Lower lobe of right lung (tissue), 2 donors: ENCODE data around the gene GGT5. TPM values are rescaled to one million over a fixed set of nuclear protein-coding genes. Genes with fewer than 3 reads are reported as not detected.

ENCODE experiments used
- ATAC-seq, 2 donors: fragments of 200-7000 bp; cut with Tn5 transposase; one replicate each; pipeline ENCODE4 v1.9.1; 2020 to 2022; ENCODE audit warnings: mild to moderate bottlenecking in 2 of 2, moderate library complexity in 2 of 2
- DNase-seq: peaks from one replicate; pipeline ENCODE4 v3.0.0-alpha.2; 2020
- H3K27ac ChIP-seq: fragments of 200-600 bp; one replicate; pipeline ENCODE4 v1.8.0; 2022
- H3K27me3 ChIP-seq: fragments of 200-600 bp; one replicate; pipeline ENCODE4 v1.8.0; 2022; ENCODE audit warnings: low read depth
- H3K36me3 ChIP-seq: fragments of 200-600 bp; one replicate; pipeline ENCODE4 v1.8.0; 2022; ENCODE audit warnings: mild to moderate bottlenecking
- H3K4me1 ChIP-seq: fragments of 200-600 bp; one replicate; pipeline ENCODE4 v1.8.0; 2022
- H3K4me3 ChIP-seq: fragments of 200-600 bp; one replicate; pipeline ENCODE4 v1.8.0; 2022; ENCODE audit warnings: mild to moderate bottlenecking
- H3K9me3 ChIP-seq: fragments of 200-600 bp; one replicate; pipeline ENCODE4 v1.8.0; 2022
- intact Hi-C: fragments of 100-400 bp; cut with DNase I; formaldehyde crosslinking; loops from one replicate; pipeline ENCODE4 v1.11.0; 2022
- total RNA-seq: library from RNA; stranded (reverse); fragmentation: NEBNext Ultra II Directional; extraction: Animal tissue kit (Norgen Biotek cat#: 25700); gene quantifications from one replicate; pipeline ENCODE4 v1.2.1, GENCODE V29; 2021
- TF ChIP-seq, protein P1 (sequence below): fragments of 200-600 bp; IDR thresholded peaks from one replicate; pipeline ENCODE4 v1.8.0; 2022; ENCODE audit warnings: antibody characterized with exemption, mild to moderate bottlenecking
- donor health status: DM: no; HTN: yes; CAD: no; lungs with severe emphysema.

The GGT5 gene
- total RNA-seq, 1 donor from 2014 or later, result 29.4 TPM

DNA sequence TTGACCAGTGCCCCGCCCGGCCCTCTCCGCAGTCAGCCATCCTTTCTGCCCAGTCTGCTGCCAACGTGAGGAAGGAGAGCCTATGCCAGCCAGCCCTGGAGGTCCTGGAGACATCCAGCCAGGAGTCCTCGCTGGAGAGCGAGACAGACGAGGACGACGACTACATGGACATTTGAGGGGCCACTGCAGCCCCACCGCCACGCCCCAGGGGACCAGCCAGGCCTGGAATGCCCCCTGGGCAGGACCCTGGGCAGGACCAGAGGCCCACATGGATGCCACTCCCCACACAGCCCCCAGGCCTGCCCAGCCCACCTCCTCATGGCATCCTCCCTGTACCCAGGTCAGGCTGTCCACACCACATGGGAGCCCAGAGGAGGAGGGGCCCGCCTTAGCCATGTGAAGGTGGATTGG is 66.9 kb downstream of the GGT5 start:
- intact Hi-C loops, result no loop called here

DNA sequence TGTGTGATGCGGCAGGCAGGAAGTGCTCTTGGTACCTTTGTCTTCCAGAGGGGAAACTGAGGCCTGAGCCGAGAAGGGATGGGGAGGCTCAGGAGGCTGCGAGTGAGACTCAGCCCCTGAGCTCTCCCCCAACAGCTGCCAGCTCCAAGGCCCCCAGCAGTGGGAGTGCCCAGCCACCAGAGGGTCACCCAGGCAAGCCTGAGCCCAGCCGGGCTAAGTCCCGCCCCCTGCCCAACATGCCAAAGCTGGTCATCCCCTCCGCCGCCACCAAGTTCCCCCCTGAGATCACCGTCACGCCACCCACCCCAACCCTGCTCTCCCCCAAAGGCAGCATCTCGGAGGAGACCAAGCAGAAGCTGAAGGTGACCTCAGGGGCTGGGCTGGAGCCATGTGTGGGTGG is 67.4 kb downstream of the GGT5 start:
- H3K27ac ChIP-seq, result no peak overlapping the region
- TF ChIP-seq, protein P1, sequence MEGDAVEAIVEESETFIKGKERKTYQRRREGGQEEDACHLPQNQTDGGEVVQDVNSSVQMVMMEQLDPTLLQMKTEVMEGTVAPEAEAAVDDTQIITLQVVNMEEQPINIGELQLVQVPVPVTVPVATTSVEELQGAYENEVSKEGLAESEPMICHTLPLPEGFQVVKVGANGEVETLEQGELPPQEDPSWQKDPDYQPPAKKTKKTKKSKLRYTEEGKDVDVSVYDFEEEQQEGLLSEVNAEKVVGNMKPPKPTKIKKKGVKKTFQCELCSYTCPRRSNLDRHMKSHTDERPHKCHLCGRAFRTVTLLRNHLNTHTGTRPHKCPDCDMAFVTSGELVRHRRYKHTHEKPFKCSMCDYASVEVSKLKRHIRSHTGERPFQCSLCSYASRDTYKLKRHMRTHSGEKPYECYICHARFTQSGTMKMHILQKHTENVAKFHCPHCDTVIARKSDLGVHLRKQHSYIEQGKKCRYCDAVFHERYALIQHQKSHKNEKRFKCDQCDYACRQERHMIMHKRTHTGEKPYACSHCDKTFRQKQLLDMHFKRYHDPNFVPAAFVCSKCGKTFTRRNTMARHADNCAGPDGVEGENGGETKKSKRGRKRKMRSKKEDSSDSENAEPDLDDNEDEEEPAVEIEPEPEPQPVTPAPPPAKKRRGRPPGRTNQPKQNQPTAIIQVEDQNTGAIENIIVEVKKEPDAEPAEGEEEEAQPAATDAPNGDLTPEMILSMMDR, result no peak
- ATAC-seq (no peak), DNase-seq (no peak)
- H3K9me3 ChIP-seq, result no peaks in the 10 kb centered on the region
- H3K4me1 ChIP-seq, result peaks cover 16% of the 10 kb centered on the region
- intact Hi-C loops, result no loop called here
- no peak overlapping the region for H3K4me3 ChIP-seq
- peaks cover 59% of the 10 kb centered on the region for H3K36me3 ChIP-seq
- H3K27me3 ChIP-seq, result no peaks in the 10 kb centered on the region

More for the DNA sequence above, 66.9 kb downstream of the GGT5 start:
- DNase-seq (no peak), ATAC-seq (no peak)
- TF ChIP-seq, protein P1, result no peak
- peaks cover 16% of the 10 kb centered on the region for H3K4me1 ChIP-seq
- H3K27me3 ChIP-seq, result no peaks in the 10 kb centered on the region
- peaks cover 53% of the 10 kb centered on the region for H3K36me3 ChIP-seq
- H3K9me3 ChIP-seq, result no peaks in the 10 kb centered on the region
- no peak overlapping the region for H3K27ac ChIP-seq
- H3K4me3 ChIP-seq, result no peak overlapping the region

DNA sequence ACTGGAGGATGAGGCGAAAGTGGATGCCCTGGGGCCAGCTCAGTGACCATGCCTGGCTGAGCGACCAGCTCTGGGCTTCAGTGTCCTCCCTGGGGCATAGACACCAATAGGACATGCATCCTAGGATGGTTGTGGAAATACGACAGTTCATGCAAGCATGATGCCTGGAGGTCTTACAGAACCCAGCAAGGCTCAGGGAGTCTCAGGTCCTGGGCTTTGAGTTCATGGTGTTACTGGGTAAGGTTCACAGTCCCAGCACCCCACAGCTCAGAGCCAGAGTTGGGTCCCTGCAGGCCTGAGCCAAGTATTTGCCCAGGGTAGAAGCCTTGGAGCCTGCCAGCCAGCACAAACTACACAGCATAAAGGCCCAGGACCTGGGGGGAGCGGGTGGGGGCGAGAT is 67.8 kb downstream of the GGT5 start:
- H3K4me1 ChIP-seq, result peaks cover 16% of the 10 kb centered on the region
- no peaks in the 10 kb centered on the region for H3K27me3 ChIP-seq
- H3K27ac ChIP-seq, result no peak overlapping the region
- no peaks in the 10 kb centered on the region for H3K9me3 ChIP-seq
- ATAC-seq (no peak), DNase-seq (no peak)
- H3K36me3 ChIP-seq, result peaks cover 63% of the 10 kb centered on the region
- intact Hi-C loops, result no loop called here
- H3K4me3 ChIP-seq, result no peak overlapping the region
- TF ChIP-seq, protein P1, result no peak

DNA sequence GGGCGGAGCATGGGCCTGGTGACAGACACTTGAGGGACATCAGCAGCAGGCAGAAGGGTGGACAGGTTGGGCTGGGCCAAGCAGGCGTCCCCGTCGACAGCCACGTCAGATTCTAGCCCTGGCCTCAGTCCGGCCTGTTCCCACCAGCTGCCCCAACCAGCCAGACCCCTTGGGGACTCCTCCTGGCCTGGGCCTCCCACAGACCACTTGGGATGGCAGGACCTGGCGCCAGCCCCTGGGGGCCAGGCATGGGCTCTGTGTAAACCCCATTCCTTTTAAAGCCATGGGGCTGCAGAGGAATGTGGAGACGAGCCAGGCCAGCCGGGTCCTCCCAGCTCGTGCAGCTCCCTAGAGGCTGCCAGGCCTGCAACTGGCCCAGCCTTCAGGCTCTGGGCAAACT is 68.3 kb downstream of the GGT5 start:
- TF ChIP-seq, protein P1, result no peak
- no peak overlapping the region for H3K27ac ChIP-seq
- H3K36me3 ChIP-seq, result peaks cover 67% of the 10 kb centered on the region
- H3K27me3 ChIP-seq, result no peaks in the 10 kb centered on the region
- intact Hi-C loops, result no loop called here
- H3K4me3 ChIP-seq, result no peak overlapping the region
- DNase-seq, result no peak
- H3K9me3 ChIP-seq, result no peaks in the 10 kb centered on the region
- H3K4me1 ChIP-seq, result peaks cover 15% of the 10 kb centered on the region
- no peak for ATAC-seq

DNA sequence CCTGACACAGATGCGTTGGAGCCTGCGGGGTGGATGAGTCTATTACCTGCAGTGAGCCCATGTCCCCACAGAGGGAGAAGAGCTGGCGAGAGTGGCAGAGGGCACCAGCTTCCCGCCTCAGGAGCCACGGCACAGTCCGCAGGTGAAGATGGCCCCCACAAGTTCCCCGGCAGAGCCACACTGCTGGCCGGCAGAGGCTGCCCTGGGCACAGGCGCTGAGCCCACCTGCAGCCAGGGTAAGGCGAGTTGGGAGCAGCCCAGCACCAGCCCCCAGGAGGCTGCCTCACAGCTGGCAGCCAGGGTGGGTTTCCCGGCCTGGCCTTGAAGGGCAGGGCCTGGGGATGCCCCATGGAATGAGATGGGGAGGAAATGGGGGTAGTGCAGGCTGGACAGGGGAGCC is 68.8 kb downstream of the GGT5 start:
- H3K9me3 ChIP-seq, result no peaks in the 10 kb centered on the region
- H3K36me3 ChIP-seq, result peaks cover 73% of the 10 kb centered on the region
- DNase-seq (no peak), ATAC-seq (no peak)
- H3K4me3 ChIP-seq, result no peak overlapping the region
- peak overlapping the region; percentile 31 for H3K27ac ChIP-seq
- TF ChIP-seq, protein P1, result no peak
- H3K27me3 ChIP-seq, result no peaks in the 10 kb centered on the region
- intact Hi-C loops, result no loop called here
- H3K4me1 ChIP-seq, result peaks cover 9% of the 10 kb centered on the region
